Stomach (tissue), 9 donors: Measurements from ENCODE around the gene GLB1L3. TPM values are rescaled to one million over a fixed set of nuclear protein-coding genes. Genes with fewer than 3 reads are reported as not detected.

Experiments
- DNase-seq, 2 donors: peaks; one replicate each; pipeline versions ENCODE4 v3.0.0 to v3.0.0-alpha.2; 2013 to 2019
- H3K27ac ChIP-seq, 5 donors: fragments of 200-600 bp in 4 of 5; sonication (generic) in 4 of 5; one replicate each; pipeline ENCODE4 v1.5.1; 2013 to 2019; ENCODE audit warnings: mild to moderate bottlenecking in 1 of 5, moderate library complexity in 1 of 5
- H3K27me3 ChIP-seq, 3 donors: fragments of 200-600 bp; sonication (generic); one replicate each; pipeline ENCODE4 v1.5.1; 2017 to 2019; ENCODE audit warnings: mixed run types in 1 of 3
- H3K36me3 ChIP-seq, 4 donors: fragments of 200-600 bp; sonication (generic); 1 replicate in 3 of 4; 2 replicates in 1 of 4; pipeline ENCODE4 v1.5.1; 2016 to 2019
- H3K4me1 ChIP-seq, 4 donors: fragments of 200-600 bp; sonication (generic); one replicate each; pipeline ENCODE4 v1.5.1; 2016 to 2019
- H3K4me3 ChIP-seq, 4 donors: fragments of 200-600 bp; sonication (generic) in 3 of 4; one replicate each; pipeline ENCODE4 v1.5.1; 2016 to 2019; ENCODE audit warnings: mild to moderate bottlenecking in 1 of 4
- H3K9me3 ChIP-seq, 4 donors: fragments of 200-600 bp; sonication (generic); one replicate each; pipeline ENCODE4 v1.5.1; 2016 to 2019
- CTCF ChIP-seq, 7 experiments: fragments of 450-650 bp in 4 of 7; fragments of 200-600 bp in 3 of 7; sonication (generic) in 3 of 7; IDR thresholded peaks; one replicate each; pipeline ENCODE4 v1.5.1; 2016 to 2019; ENCODE audit warnings: antibody characterized with exemption in 7 of 7, control low read depth in 2 of 7, mild to moderate bottlenecking in 1 of 7
- EP300 ChIP-seq: sonication (generic); formaldehyde crosslinking; IDR thresholded peaks from one replicate; pipeline ENCODE4 v1.6.1; 2017; ENCODE audit warnings: antibody characterized with exemption
- POLR2A ChIP-seq, 4 donors: fragments of 450-650 bp; IDR thresholded peaks; one replicate each; pipeline ENCODE4 v1.6.1; 2016; ENCODE audit warnings: antibody characterized with exemption in 4 of 4, control low read depth in 2 of 4, mild to moderate bottlenecking in 1 of 4, moderate library complexity in 1 of 4
- POLR2AphosphoS5 ChIP-seq, 3 donors: sonication (generic); formaldehyde crosslinking; IDR thresholded peaks; one replicate each; pipeline ENCODE4 v1.6.1; 2016; ENCODE audit warnings: antibody characterized with exemption in 3 of 3
- WGBS, 5 donors: extraction: QIAGEN DNeasy Blood & Tissue Kit in 3 of 5; methylation state at CpG; one replicate each; pipeline versions ENCODE4 v1.1.5 to v1.1.7; 2013 to 2018; 5-methylcytosine and 5-hydroxymethylcytosine counted together
- intact Hi-C: fragments of 100-400 bp; cut with DNase I; formaldehyde crosslinking; loops from one replicate; pipeline ENCODE4 v1.15.1; 2023; ENCODE audit warnings: low total_unique reads
- polyA plus RNA-seq, 3 donors: library from polyadenylated mRNA; stranded (reverse); fragments of 200-250 nt; gene quantifications; one replicate each; pipeline ENCODE4 v1.2.3, GENCODE V29; 2013
- total RNA-seq, 5 donors: library from RNA; depleted of rRNA; stranded (reverse); fragments of >200 nt; gene quantifications; one replicate each; pipeline versions ENCODE4 v1.1.0 to v1.2.3, GENCODE V29; 2014 to 2016
- donor health status: healthy with polysubstance abuse.
- donor health status: Bipolar disorder and iron deficiency.
- donor health status: healthy.

GLB1L3 gene
- total and polyA plus RNA-seq, 8 donors = 0.08 TPM; not detected in 7

- Histone ChIP-seq H3K9me3 (no peaks in the 10 kb centered on the region), H3K27me3 (peaks cover 0 to 9% (median 0%) of the 10 kb centered on the region in 3 donors), H3K27ac (no peak overlapping the region), H3K4me1 (no peaks in the 10 kb centered on the region), H3K36me3 (no peaks in the 10 kb centered on the region), H3K4me3 (no peak overlapping the region)
- 21 to 50% (median 30%) methylated on average over 10 to 12 of the region's 12 CpGs for WGBS, 5 donors
- TF ChIP-seq POLR2AphosphoS5 (IDR thresholded peaks at IDR 0.05) (no peak), EP300 (no peak), CTCF (IDR thresholded peaks at IDR 0.05) (no peak), POLR2A (IDR thresholded peaks at IDR 0.05) (no peak)
- intact Hi-C loops = no loop called here
- DNase-seq = peak in 1 of 2 donors; percentile 44
Measured at GRCh38 chr11:134289789-134290188, 13.6 kb downstream of the GLB1L3 start.

- no peaks in the 10 kb centered on the region for H3K9me3 ChIP-seq
- 86 to 92% (median 87%) methylated on average over 7 of the region's 7 CpGs for WGBS, 5 donors
- H3K4me3 ChIP-seq = no peak overlapping the region
- peaks cover 0 to 9% (median 0%) of the 10 kb centered on the region in 3 donors for H3K27me3 ChIP-seq
- no peak for TF ChIP-seq EP300
- no peak for TF ChIP-seq POLR2AphosphoS5 (IDR thresholded peaks at IDR 0.05)
- no peak for TF ChIP-seq POLR2A (IDR thresholded peaks at IDR 0.05)
- no peak for TF ChIP-seq CTCF (IDR thresholded peaks at IDR 0.05)
- no peak for DNase-seq
- H3K36me3 ChIP-seq = no peaks in the 10 kb centered on the region
- no peaks in the 10 kb centered on the region for H3K4me1 ChIP-seq
- H3K27ac ChIP-seq = no peak overlapping the region
- intact Hi-C loops = no loop called here
Measured at GRCh38 chr11:134290646-134291045, 14.5 kb downstream of the GLB1L3 start.

- Histone ChIP-seq H3K4me3 (no peak overlapping the region), H3K9me3 (no peaks in the 10 kb centered on the region), H3K27ac (no peak overlapping the region), H3K36me3 (no peaks in the 10 kb centered on the region), H3K27me3 (peaks cover 0 to 9% (median 0%) of the 10 kb centered on the region in 3 donors), H3K4me1 (no peaks in the 10 kb centered on the region)
- no peak for DNase-seq
- intact Hi-C loops = no loop called here
- TF ChIP-seq EP300 (no peak), CTCF (IDR thresholded peaks at IDR 0.05) (no peak), POLR2AphosphoS5 (IDR thresholded peaks at IDR 0.05) (no peak), POLR2A (IDR thresholded peaks at IDR 0.05) (no peak)
- WGBS, 5 donors = 77 to 96% (median 94%) methylated on average over 6 of the region's 6 CpGs
Measured at GRCh38 chr11:134291196-134291595, 15.0 kb downstream of the GLB1L3 start.

- intact Hi-C loops = no loop called here
- H3K4me3 ChIP-seq = no peak overlapping the region
- H3K4me1 ChIP-seq = no peaks in the 10 kb centered on the region
- no peak for TF ChIP-seq POLR2AphosphoS5 (IDR thresholded peaks at IDR 0.05)
- no peak overlapping the region for H3K27ac ChIP-seq
- no peak for DNase-seq
- H3K9me3 ChIP-seq = no peaks in the 10 kb centered on the region
- H3K36me3 ChIP-seq = no peaks in the 10 kb centered on the region
- WGBS, 5 donors = 77 to 90% (median 86%) methylated on average over 5 to 15 of the region's 15 CpGs
- peaks cover 0 to 9% (median 0%) of the 10 kb centered on the region in 3 donors for H3K27me3 ChIP-seq
Measured at GRCh38 chr11:134292661-134293060, 16.5 kb downstream of the GLB1L3 start.
